H9 (cell line): ENCODE measurements around the gene APOB. TPM values are rescaled to one million over a fixed set of nuclear protein-coding genes. Genes with fewer than 3 reads are reported as not detected.

ENCODE experiments used
- DNase-seq: peaks from one replicate; pipeline ENCODE4 v3.0.0-alpha.2; 2017
- H2AFZ ChIP-seq: one replicate; pipeline ENCODE4 v1.6.1; 2013; ENCODE audit warnings: mild to moderate bottlenecking, low read length, control low read depth, moderate library complexity
- H2AK5ac ChIP-seq: 2 replicates; pipeline ENCODE4 v1.6.1; 2013; ENCODE audit warnings: low read length, control low read depth, mixed read lengths; ENCODE audit not compliant: insufficient read length
- H2BK120ac ChIP-seq: one replicate; pipeline ENCODE4 v1.6.1; 2013; ENCODE audit warnings: low read depth, mild to moderate bottlenecking, low read length, control low read depth, inconsistent platforms; ENCODE audit not compliant: poor library complexity, severe bottlenecking
- H2BK12ac ChIP-seq: 2 replicates; pipeline ENCODE4 v1.6.1; 2013; ENCODE audit warnings: low read length, control low read depth, mixed read lengths, low read depth; ENCODE audit not compliant: insufficient read length
- H2BK15ac ChIP-seq: 2 replicates; pipeline ENCODE4 v1.6.1; 2013; ENCODE audit warnings: low read depth, low read length, control low read depth
- H2BK20ac ChIP-seq: one replicate; pipeline ENCODE4 v1.6.1; 2013; ENCODE audit warnings: low read depth, mild to moderate bottlenecking, low read length, control low read depth, inconsistent platforms; ENCODE audit not compliant: poor library complexity, severe bottlenecking
- H2BK5ac ChIP-seq: 2 replicates; pipeline ENCODE4 v1.6.1; 2013; ENCODE audit warnings: low read length, control low read depth, mixed read lengths; ENCODE audit not compliant: insufficient read length
- H3K14ac ChIP-seq: 2 replicates; pipeline ENCODE4 v1.6.1; 2013; ENCODE audit warnings: low read length, control low read depth; ENCODE audit not compliant: insufficient read depth
- H3K18ac ChIP-seq: 2 replicates; pipeline ENCODE4 v1.6.1; 2013; ENCODE audit warnings: low read depth, mild to moderate bottlenecking, mixed read lengths, low read length, control low read depth; ENCODE audit not compliant: insufficient read length
- H3K23ac ChIP-seq: 2 replicates; pipeline ENCODE4 v1.6.1; 2013; ENCODE audit warnings: low read length, control low read depth, mixed read lengths, low read depth; ENCODE audit not compliant: insufficient read length
- H3K23me2 ChIP-seq: 2 replicates; pipeline ENCODE4 v1.6.1; 2013; ENCODE audit warnings: low read depth, mild to moderate bottlenecking, mixed read lengths, low read length, control low read depth; ENCODE audit not compliant: insufficient read length, poor library complexity, severe bottlenecking
- H3K27ac ChIP-seq: 2 replicates; pipeline ENCODE4 v1.5.1; 2013; ENCODE audit warnings: low read length, control low read depth, mixed read lengths, low read depth; ENCODE audit not compliant: insufficient read length
- H3K27me3 ChIP-seq: 2 replicates; pipeline ENCODE4 v1.6.1; 2013; ENCODE audit warnings: low read length, control low read depth, inconsistent platforms; ENCODE audit not compliant: insufficient read depth
- H3K4ac ChIP-seq: 2 replicates; pipeline ENCODE4 v1.6.1; 2013; ENCODE audit warnings: low read depth, mild to moderate bottlenecking, control low read depth, inconsistent platforms, low read length, moderate library complexity
- H3K4me1 ChIP-seq: 2 replicates; pipeline ENCODE4 v1.6.1; 2013; ENCODE audit warnings: low read length, control low read depth, inconsistent platforms; ENCODE audit not compliant: insufficient read depth
- H3K4me2 ChIP-seq: 2 replicates; pipeline ENCODE4 v1.6.1; 2013; ENCODE audit warnings: low read length, control low read depth, mixed read lengths; ENCODE audit not compliant: insufficient read length, insufficient read depth
- H3K56ac ChIP-seq: 2 replicates; pipeline ENCODE4 v1.6.1; 2013; ENCODE audit warnings: low read depth, mild to moderate bottlenecking, mixed read lengths, low read length, control low read depth; ENCODE audit not compliant: insufficient read length
- H3K79me1 ChIP-seq: 2 replicates; pipeline ENCODE4 v1.6.1; 2013; ENCODE audit warnings: low read depth, mild to moderate bottlenecking, moderate library complexity, low read length, control low read depth, inconsistent platforms; ENCODE audit not compliant: insufficient read depth, poor library complexity, severe bottlenecking
- H3K79me2 ChIP-seq: 2 replicates; pipeline ENCODE4 v1.6.1; 2013; ENCODE audit warnings: low read length, control low read depth, inconsistent platforms; ENCODE audit not compliant: insufficient read depth
- H3K9ac ChIP-seq: 2 replicates; pipeline ENCODE4 v1.6.1; 2013; ENCODE audit warnings: low read length, control low read depth, mixed read lengths; ENCODE audit not compliant: insufficient read length; ENCODE audit errors: extremely low read depth
- H3K9me3 ChIP-seq: one replicate; pipeline ENCODE4 v1.6.1; 2013; ENCODE audit warnings: low read depth, low read length, inconsistent platforms; ENCODE audit not compliant: control insufficient read depth
- H3T11ph ChIP-seq: one replicate; pipeline ENCODE4 v1.6.1; 2013; ENCODE audit warnings: mild to moderate bottlenecking, low read length, control low read depth, inconsistent platforms
- H4K20me1 ChIP-seq: one replicate; pipeline ENCODE4 v1.6.1; 2013; ENCODE audit not compliant: control insufficient read depth, insufficient read length, insufficient read depth
- H4K5ac ChIP-seq: 2 replicates; pipeline ENCODE4 v1.6.1; 2013; ENCODE audit warnings: low read depth, mild to moderate bottlenecking, mixed read lengths, low read length, control low read depth; ENCODE audit not compliant: insufficient read length
- H4K8ac ChIP-seq: replicated peaks from 2 replicates; pipeline ENCODE4 v1.6.1; 2013; ENCODE audit warnings: low read length, control low read depth, mixed read lengths, low read depth; ENCODE audit not compliant: insufficient read length
- H4K91ac ChIP-seq: 2 replicates; pipeline ENCODE4 v1.6.1; 2013; ENCODE audit warnings: low read depth, mild to moderate bottlenecking, moderate library complexity, mixed read lengths, low read length, control low read depth; ENCODE audit not compliant: insufficient read length
- H3K27ac Mint-ChIP-seq, 3 experiments: 2 replicates in 2 of 3; 3 replicates in 1 of 3; pipeline ENCODE4 v1.8.0; 2020 to 2021; ENCODE audit warnings: mixed read lengths in 3 of 3, mild to moderate bottlenecking in 1 of 3, moderate library complexity in 1 of 3
- H3K27me3 Mint-ChIP-seq: 2 replicates; pipeline ENCODE4 v1.8.0; 2021; ENCODE audit warnings: low read depth, mild to moderate bottlenecking, moderate library complexity, mixed read lengths
- H3K36me3 Mint-ChIP-seq, 3 experiments: 2 replicates in 2 of 3; 3 replicates in 1 of 3; pipeline ENCODE4 v1.8.0; 2020 to 2021; ENCODE audit warnings: low read depth in 3 of 3, mixed read lengths in 3 of 3; ENCODE audit not compliant: insufficient read depth in 1 of 3
- H3K4me1 Mint-ChIP-seq, 2 experiments: 2 replicates each; pipeline ENCODE4 v1.8.0; 2020; ENCODE audit warnings: mixed read lengths in 2 of 2
- H3K4me3 Mint-ChIP-seq, 2 experiments: 2 replicates in 1 of 2; 3 replicates in 1 of 2; pipeline ENCODE4 v1.8.0; 2020 to 2021; ENCODE audit warnings: mild to moderate bottlenecking in 2 of 2, mixed read lengths in 2 of 2, moderate library complexity in 1 of 2
- H3K9me3 Mint-ChIP-seq, 2 experiments: 2 replicates in 1 of 2; 3 replicates in 1 of 2; pipeline ENCODE4 v1.8.0; 2020; ENCODE audit warnings: mild to moderate bottlenecking in 2 of 2, mixed read lengths in 2 of 2, moderate library complexity in 1 of 2
- CTCF ChIP-seq: fragments of 200-600 bp; sonication (generic); conservative IDR thresholded peaks from 3 replicates; pipeline ENCODE4 v1.8.0; 2021; ENCODE audit warnings: antibody characterized with exemption, mild to moderate bottlenecking
- WGBS: extraction: QIAGEN DNeasy Blood & Tissue Kit; methylation state at CpG from one replicate; pipeline ENCODE4 v1.1.7; 2013; ENCODE audit warnings: missing lambda C conversion rate, low lambda C conversion rate, mixed read lengths; ENCODE audit not compliant: insufficient read length; ENCODE audit errors: extremely low coverage; 5-methylcytosine and 5-hydroxymethylcytosine counted together
- total RNA-seq: library from RNA; stranded (reverse); gene quantifications from 2 replicates; pipeline ENCODE4 v1.2.1, GENCODE V29; 2021

APOB gene
- total RNA-seq, 1 experiment from 2014 or later = 0.26 TPM

DNA sequence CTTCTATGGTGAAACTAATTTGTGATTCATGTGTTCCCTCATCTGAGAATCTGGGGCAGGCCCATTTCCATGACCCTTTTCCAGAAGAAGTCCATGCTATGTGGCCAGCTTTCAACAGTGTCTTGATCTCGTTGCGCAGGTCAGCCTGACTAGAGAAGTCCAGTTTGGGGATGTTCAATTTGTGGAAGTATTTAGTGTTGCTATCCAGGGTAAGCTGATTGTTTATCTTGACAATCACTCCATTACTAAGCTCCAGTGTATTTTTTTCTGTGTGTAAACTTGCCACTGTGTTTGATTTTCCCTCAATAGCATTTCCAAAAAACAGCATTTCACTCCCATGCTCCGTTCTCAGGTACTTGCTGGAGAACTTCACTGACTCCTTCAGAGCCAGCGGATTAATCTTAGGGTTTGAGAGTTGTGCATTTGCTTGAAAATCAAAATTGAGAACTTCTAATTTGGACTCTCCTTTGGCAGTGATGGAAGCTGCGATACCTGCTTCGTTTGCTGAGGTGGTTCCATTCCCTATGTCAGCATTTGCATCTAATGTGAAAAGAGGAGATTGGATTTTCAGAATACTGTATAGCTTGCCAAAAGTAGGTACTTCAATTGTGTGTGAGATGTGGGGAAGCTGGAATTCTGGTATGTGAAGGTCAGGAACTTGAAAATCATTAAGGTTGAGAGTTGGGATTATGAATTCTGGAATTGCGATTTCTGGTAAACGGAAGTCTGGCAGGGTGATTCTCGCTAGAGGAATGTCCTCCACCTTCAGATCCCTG is 35.7 kb downstream of the APOB start:
- Histone ChIP-seq H3T11ph (no peak overlapping the region), H3K14ac (no peak overlapping the region), H2AFZ (no peak overlapping the region), H3K27ac (no peak overlapping the region), H2BK120ac (no peak overlapping the region), H4K5ac (no peak overlapping the region), H3K4me1 (no peaks in the 10 kb centered on the region), H2BK12ac (no peak overlapping the region), H3K23ac (no peak overlapping the region), H3K4ac (no peak overlapping the region), H4K20me1 (no peaks in the 10 kb centered on the region), H4K91ac (no peak overlapping the region), H2BK15ac (no peak overlapping the region), H2BK5ac (no peak overlapping the region), H3K18ac (no peak overlapping the region), H3K9ac (no peak overlapping the region), H3K56ac (no peak overlapping the region), H3K79me1 (no peaks in the 10 kb centered on the region), H3K4me2 (no peak overlapping the region), H2AK5ac (no peak overlapping the region), H4K8ac (no peak overlapping the region), H3K27me3 (no peaks in the 10 kb centered on the region), H3K23me2 (no peaks in the 10 kb centered on the region), H3K9me3 (no peaks in the 10 kb centered on the region), H2BK20ac (no peak overlapping the region), H3K79me2 (no peaks in the 10 kb centered on the region)
- no CpG with 5 or more reads among the region's 9 CpGs for whole genome bisulfite sequencing
- TF ChIP-seq CTCF = no peak
- Mint-ChIP-seq H3K27me3 (peaks cover 40% of the 10 kb centered on the region), H3K27ac (no peak overlapping the region), H3K4me1 (no peaks in the 10 kb centered on the region), H3K9me3 (no peaks in the 10 kb centered on the region; a peak in 2 of 5 replicates), H3K36me3 (no peaks in the 10 kb centered on the region), H3K4me3 (no peak overlapping the region)
- no peak for DNase-seq
